A673 (cell line): ENCODE results near the gene PRKCH.

Source experiments
- EZH2 ChIP-seq: fragments of 200-600 bp; sonication (generic); IDR thresholded peaks from 2 replicates; pipeline ENCODE4 v1.6.1; 2017; ENCODE audit warnings: borderline replicate concordance, low read depth, mild to moderate bottlenecking, mixed read lengths, antibody characterized with exemption, low read length; ENCODE audit not compliant: poor library complexity, severe bottlenecking
- TF ChIP-seq, protein P1 (sequence below): fragments of 300-800, 200-600 bp; sonication (generic); conservative IDR thresholded peaks from 2 replicates; pipeline ENCODE4 v1.5.1; 2017; ENCODE audit warnings: low read depth, mild to moderate bottlenecking, antibody characterized with exemption, low read length, moderate library complexity, mixed read lengths

DNA sequence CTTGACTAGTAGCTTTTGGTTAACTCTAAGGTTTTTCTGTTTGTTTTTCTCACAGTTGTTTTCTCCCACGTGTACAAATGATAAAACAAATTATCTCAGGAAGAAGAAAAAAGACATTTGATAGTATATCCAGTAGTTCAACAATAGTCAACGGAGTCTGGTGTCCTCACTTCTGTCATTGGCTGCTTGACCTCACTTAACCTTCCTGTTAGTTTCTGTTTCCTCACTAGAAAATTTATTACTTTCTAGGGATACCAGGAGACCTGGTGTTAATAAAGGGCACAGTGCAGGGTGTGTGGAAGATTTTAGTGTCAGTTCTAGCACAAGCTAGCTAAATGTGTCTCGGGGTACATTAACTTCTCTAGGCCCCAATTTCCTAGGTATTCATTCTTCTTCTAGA lies 116.0 kb downstream of the PRKCH start:
- TF ChIP-seq, protein P1, sequence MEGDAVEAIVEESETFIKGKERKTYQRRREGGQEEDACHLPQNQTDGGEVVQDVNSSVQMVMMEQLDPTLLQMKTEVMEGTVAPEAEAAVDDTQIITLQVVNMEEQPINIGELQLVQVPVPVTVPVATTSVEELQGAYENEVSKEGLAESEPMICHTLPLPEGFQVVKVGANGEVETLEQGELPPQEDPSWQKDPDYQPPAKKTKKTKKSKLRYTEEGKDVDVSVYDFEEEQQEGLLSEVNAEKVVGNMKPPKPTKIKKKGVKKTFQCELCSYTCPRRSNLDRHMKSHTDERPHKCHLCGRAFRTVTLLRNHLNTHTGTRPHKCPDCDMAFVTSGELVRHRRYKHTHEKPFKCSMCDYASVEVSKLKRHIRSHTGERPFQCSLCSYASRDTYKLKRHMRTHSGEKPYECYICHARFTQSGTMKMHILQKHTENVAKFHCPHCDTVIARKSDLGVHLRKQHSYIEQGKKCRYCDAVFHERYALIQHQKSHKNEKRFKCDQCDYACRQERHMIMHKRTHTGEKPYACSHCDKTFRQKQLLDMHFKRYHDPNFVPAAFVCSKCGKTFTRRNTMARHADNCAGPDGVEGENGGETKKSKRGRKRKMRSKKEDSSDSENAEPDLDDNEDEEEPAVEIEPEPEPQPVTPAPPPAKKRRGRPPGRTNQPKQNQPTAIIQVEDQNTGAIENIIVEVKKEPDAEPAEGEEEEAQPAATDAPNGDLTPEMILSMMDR: no peak
- no peak for TF ChIP-seq EZH2
